ENCODE measurements around the gene BRD9.
"Not testable (repeated sequence)": the region's sequence is repeated elsewhere in the genome, so short reads cannot be mapped to it uniquely, and the experiment has no call there.

The BRD9 gene

DNA sequence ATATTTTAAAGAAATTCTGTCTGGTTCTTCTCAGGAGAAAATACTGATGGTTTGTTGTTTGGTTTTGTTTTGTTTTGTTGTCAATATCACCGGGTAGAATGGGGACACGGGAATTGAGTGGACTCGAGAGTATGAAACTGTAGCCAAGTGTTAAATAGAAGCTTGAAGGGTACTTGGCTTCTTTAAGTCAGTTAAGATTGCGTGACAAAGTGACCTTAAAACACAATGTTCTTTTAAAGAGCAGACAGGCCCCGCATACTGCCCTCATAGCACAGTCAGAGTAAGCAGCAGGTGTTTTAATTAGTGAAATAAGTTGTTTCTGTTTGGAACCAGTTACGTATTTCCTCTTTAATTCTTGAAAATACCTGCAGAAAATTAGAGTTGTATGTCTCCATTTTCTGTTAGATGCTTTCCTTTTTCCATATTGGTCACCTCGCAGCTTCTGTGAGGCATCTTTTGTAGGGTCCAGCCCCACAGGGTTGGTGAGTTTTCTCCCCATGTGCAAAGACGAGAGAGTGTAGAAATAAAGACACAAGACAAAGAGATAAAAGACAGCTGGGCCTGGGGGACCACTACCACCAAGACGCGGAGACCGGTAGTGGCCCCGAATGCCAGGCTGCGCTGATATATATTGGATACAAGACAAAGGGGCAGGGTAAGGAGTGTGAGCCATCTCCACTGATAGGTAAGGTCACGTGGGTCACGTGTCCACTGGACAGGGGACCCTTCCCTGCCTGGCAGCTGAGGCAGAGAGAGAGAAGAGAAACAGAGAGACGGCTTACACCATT lies 9.7 kb upstream of the BRD9 start:
- DNase-seq (ENCODE audit: low spot score): no peak

DNA sequence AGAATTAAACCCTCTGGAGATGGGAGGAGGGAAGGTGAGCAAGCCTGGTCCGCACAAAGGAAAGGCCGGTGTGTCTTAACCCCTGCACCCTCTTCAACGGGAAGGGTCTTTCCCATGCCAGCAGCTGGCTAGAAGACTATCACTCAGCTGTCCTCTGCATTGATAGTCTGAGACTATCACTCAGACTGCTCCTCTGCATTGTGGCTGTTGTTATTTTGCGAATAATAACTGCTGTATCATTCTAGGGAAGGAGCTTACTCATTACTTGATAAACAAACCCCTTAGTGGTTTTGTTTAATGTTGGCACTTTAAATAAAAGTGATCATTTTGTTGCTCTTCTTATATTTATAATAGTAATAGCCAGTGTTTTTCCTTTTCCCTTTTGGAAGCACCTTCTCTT lies 8.2 kb upstream of the BRD9 start:
- no peak for DNase-seq (ENCODE audit: low spot score)

DNA sequence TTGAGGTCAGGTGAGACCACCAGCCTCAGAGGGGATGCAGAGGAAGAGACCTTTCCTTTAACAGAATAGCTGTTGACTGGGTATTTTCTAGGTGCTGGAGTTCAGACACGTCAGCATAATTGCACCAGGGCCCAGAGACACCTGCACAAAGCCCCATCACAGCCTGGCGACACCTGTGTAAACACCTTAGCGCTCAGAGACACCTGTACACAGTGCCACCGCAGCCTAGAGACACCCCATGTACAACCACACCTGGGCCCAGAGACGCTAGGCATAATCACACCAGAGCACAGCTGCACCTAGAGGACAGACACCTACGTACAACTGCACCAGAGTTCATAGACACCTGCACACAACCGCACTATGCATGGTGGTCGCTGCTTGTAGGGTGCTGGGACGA lies 1.1 kb upstream of the BRD9 start:
- DNase-seq (ENCODE audit: low spot score): no peak

DNA sequence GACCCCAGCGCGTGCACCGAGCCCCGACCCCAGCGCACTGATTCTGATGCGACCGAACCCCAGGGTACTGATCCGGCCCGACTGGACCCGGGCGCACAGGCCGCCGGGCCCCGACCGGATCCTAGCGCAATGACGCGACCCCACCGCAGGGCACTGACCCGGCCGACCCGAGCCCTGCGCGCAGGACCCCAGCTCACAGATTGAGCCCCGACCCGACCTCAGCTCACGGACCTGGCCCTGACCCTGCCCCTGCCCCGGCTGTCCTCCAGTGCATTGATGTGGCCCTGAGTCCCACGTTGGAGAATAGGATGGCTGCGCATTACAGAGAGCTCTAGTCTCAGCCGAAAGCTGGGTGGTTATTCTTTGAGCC lies 521 bp upstream of the BRD9 start:
- DNase-seq (ENCODE audit: low spot score): no peak

DNA sequence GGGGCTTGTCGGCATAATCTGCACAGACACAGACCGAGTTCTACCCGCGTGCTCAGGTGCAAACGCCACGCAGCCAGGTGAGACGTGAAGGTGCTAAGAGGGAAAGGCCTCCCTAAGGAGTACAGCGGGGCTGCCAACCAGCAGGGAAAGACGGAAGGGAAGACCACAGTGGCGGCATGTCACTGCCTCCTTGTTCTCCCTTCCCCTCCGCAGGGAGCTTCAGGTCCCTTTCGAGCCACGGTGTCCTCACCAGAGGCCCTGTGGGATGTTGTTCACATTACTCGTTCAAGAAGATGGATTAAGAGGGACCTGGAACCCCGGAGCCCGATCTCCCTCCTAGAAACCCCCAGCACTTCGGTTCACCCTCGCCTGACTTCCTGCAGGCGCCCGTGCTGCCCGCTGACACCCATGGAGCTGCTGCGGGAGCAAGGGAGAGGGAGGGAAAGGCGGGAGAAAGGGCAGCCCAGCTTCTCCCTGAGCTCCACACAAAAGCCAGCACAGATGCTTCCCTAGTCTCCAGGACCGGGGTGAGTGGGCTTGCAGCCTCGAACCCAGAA lies 686 bp downstream of the BRD9 start:
- no peak for DNase-seq (ENCODE audit: low spot score)

DNA sequence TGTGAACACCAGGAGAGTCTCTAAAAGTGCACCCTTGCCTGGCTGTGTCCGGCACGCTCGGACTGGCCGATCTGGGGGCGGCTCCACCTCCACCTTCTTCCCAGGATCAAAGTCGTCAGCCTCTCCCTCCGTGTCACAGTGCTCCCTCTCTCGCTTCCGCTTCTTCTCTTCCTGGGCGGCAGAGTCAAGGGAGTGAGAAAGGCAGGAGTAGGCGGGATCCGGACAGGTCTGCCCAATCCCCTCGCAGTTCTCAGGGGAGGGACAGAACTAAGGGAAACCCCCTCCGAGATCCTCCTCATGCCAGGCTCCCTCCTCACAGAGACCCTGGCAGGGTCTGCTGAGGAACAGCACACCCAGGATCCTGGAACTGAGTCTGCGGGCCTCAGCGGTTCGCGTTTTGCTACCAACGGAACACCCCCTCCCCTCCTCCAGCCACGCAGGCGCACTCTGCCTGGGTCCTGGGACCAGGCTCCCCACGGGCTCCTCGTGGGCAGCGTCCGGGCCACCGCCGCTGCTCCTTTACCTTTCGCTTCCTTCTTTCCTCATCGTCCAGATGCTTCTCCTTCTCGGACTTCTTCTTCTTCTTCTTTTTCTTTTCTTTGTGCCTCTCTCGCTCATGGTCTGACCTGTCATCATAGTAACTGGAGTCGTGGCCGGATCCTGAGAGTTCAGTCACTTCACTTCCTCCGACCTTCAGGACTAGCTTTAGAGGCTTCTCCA lies 1.3 kb downstream of the BRD9 start:
- DNase-seq (ENCODE audit: low spot score): no peak

DNA sequence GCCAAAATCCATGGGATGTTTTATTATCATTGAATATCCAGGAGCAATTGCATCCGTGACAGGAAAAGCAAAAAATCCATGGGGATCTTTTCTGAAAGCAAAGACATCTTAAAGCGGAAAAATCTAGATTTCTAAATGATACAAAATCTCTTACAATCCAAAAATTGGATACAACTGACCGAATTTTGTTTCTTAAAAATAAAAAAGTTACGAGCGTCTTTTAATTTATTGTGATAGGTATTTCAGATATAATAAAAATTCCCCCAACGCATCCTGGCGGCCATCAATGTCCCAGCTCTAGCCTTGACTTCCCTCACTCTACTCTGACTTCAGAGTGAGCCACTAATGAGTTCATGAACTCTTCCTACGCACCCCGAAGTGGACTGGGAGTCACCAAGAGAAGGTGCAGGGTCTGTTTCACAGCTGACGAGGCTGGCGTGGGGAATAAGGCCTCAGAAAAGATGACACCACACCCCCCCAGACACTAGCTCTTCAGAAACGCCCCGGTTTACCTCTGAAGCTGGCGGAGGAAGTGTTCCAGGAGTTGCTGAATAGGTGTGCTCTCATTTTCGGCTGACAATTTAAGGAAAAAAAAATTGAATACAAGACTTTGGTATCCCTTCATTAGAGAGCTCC lies 3.4 kb downstream of the BRD9 start:
- DNase-seq (ENCODE audit: low spot score): no peak

DNA sequence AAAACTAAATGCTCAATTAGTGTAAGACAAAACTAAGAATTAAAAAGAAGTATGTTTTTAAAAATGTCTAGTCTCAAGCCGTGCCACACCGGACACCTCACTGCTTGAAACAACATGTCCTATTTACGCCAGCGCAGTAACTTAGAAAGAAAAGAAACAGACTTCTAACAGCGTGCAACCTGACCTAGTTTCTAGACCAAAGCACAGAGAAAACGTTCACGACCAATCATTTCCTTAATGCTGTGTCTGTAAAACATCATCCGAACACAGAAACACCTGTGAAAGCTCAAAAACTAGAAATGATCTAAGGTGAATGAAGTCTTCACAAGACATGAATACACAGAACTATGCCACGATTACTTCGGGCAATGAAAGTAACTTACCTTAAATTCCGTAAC lies 4.0 kb downstream of the BRD9 start:
- DNase-seq (ENCODE audit: low spot score): no peak

DNA sequence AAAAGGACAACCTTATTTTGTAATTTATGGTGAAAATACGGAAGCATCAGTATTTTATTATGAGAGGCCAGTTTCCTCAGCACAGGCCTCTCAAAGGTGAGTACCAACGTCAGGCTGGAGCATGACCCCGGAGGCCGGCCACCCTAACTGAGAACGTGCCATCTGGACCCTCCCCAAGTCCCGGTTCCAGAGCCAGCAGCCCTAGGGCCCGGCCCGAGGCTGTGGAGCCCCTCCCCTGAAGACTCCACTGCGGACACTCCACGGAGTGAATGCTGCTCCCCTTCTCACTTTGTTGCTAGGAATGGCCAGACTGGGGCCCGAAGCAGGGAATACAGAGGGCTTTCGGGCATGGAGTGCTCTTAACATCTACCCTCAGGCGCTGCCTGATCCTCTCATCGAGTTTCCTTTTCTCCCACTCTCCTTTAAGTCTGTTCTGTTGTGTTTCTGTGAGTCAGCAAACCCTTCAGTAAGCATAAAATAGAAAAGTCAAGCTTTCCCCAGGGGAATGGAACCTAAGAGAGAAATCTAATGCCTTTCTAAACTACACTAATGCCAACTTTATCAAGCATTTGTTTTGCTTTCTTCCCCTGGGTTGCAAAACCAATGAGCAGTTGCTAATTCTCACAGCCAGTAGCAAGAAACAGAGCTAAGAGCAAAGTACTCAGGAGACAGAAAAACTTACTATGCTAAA lies 4.5 kb downstream of the BRD9 start:
- no peak for DNase-seq (ENCODE audit: low spot score)

DNA sequence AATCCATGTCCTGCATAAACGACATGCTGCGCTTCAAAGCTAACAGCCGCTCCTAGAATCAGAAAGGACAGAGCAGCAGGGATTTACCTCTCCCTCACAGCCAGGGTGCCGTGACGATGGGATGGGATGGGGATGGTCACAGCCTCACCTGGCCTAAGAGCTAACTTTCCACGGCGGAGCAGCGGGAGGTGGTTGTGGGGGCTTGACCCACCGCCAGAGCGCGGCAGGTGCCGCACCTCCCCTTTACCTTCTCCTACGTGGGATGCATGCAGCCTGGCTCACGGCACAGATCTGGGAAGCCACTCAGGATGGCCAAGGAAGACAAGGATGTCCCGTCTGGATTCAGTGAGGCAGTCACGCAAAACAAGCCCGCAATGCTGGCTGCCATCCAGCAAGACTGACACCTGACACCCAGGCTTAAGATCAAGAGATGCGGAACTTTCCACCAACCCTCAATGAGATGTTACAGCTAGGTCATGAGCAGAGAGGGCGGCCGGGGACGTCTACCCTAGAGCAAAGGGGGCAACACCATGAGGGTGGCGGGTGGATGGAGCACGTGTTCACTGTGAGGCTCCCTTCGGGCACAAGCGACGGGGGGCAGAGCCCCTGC lies 5.8 kb downstream of the BRD9 start:
- no peak for DNase-seq (ENCODE audit: low spot score)

DNA sequence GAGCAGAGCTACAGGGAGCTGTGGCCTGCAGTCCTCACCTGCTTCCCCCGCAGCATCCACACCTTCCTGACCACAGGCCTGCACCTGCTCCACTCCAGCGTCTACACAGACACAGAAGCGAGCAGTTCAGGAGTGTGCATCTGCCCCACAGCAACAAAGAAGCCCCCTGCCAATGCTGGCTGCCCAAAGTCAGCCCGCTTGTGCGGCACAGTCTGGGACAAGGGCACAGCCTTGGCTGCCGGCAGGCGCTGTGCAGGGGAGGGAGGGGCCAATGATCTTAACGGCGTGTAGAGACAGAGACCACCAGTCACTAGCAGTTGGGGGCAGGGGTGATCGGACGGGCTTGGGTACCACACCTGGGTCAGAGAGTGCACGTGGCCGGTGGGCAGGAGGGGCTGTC lies 6.6 kb downstream of the BRD9 start:
- no peak for DNase-seq (ENCODE audit: low spot score)

DNA sequence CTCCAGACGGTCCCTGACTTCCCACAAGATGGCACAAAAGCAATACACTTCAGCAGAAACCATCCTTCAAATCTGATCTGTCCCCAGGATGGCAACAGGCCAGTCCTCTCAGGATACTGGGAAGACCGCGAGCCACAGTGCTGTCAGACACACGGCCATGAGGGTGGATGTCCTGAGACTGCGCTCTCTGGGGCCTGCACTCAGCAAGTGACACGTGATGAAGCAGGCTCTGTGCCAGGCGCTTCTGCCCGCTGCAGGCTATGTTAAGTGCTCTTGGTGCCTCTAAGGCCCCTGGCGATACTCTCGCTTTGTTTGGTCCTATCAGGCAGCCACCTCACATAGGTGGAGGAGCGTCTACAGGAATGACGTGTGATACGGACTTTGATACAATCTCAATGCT lies 7.1 kb downstream of the BRD9 start:
- DNase-seq (ENCODE audit: low spot score): peak; percentile 39

DNA sequence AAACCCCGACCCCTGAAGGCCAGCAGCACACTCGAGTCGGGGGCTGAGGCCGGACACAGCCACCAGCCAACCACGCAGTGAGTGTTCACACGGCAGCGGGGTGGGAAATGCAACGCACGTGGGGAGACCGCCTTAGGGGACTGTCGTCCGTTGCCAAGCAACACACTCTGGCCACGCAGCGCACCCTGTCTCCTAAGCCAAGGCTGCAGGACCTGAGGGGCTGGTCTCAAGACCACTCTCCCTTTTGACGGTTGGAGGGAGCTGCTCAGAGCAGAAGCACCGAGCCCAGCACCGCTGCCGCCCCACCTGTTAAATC lies 7.5 kb downstream of the BRD9 start:
- DNase-seq (ENCODE audit: low spot score): no peak

DNA sequence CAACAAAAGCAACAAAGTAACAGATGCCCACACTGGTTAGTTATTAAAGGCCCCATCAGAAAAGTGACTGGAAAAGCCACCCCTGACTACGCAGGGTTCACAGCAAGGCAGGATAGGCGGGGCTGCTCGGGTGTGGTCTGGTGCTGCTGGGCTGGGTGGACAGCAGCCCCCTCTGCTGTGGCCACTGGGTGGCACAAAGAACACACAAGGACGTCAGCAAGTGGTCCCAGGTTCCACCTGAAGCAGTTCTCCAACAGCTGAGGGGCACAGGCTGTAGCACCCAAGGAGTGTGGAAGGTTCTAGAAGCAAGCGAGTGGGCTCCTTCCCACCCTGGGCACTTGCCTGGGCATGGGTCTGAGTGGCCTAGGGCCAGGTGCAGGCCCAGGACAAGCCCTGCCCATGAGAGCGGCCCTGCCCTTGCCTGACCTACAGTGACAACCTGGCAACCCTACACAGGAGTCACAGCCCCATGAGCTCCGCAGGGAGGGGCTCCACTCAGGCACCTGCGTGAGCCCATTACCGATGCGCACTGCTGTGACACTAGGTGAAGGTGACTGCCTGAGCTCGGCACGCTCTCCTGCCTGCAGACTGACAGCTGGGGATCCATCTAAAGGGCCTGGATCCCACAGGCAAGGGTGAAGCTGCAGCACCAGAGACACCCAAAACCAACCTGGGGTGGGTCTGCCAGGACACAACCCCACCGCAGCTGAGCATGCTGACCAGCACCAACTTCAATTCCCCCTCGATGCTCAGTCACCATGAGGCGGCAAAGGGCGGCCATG lies 8.1 kb downstream of the BRD9 start:
- no peak for DNase-seq (ENCODE audit: low spot score)

DNA sequence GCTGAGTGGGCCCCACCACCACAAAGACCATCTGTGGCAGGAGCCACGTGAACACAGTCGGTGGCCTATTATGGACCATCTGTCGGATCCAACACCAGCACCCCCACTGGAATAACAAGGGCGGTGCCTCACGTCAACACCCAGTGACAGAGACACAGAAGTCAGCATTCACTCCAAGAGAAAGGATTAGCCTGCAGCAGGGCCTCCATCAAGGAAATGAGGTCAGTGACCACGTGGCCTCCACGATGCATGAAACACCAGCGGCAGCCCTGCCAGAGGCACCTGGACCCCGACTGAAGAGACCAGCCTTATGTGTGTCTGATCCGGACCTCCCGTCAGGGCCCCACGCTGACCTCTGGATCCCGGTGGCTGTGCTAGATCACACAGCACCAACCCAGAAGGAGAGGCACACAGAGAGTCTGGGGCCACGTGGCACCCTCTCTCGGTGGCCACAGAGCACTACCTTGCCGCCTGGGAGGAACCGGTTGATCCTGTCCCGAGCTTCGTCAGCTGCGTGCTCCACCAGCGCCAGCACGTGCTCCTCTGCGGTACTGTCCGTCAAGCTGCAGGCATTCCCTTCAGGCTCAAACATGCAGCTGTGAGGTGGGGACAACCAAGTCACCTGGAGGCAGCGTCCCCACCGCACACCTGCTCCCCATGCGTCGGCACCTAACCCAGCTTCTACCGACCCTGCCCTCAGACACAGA lies 9.0 kb downstream of the BRD9 start:
- peak; percentile 28 for DNase-seq (ENCODE audit: low spot score)

DNA sequence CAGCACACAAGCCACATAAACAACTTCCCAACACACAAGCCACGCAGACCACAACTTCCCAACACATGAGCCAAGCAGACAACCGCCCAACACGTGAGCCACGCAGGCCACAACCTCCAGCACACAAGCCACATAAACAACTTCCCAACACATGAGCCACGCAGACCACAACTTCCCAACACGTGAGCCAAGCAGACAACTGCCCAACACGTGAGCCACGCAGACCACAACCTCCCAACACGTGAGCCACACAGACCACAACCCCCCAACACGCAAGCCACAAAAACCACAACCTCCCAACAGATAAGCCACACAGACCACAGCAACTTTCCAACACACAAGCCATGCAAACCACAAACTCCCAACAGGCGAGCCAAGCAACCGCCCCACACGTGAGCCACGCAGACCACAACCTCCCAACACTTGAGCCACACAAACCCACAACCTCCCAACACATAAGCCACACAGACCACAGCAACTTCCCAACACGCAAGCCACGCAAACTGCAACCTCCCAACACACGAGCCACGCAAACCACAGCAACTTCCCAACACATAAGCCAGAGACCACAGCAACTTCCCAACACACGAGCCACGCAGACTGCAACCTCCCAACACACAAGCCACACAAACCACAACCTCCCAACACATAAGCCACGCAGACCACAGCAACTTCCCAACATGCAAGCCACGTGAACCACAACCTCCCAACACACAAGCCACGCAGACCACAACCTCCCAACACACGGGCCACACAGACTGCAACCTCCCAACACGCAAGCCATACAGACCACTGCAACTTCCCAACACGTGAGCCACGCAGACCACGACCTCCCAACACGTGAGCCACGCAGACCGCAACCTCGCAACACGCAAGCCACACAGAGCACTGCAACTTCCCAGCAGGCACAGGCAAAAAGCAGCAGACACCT lies 10.1 kb downstream of the BRD9 start:
- DNase-seq (ENCODE audit: low spot score): no peak

DNA sequence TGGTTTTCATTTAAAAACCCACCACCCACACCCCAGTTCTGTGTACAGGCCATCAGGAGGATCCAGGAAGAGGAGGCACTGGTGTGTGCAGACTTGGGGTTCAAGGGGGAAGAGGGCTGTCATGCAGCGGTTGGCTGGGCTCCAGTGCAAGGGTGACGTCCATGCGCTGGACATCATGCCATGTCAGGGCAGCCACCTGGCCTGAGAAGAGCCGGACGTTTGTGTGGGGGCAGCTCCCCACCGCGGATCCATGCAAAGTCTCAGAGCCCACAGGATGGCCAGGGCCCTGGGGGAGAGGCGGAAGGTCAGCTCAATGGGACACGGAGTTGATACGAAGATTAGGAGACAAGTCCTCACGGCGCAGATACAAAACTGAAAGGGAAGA lies 11.1 kb downstream of the BRD9 start:
- DNase-seq (ENCODE audit: low spot score): no peak

DNA sequence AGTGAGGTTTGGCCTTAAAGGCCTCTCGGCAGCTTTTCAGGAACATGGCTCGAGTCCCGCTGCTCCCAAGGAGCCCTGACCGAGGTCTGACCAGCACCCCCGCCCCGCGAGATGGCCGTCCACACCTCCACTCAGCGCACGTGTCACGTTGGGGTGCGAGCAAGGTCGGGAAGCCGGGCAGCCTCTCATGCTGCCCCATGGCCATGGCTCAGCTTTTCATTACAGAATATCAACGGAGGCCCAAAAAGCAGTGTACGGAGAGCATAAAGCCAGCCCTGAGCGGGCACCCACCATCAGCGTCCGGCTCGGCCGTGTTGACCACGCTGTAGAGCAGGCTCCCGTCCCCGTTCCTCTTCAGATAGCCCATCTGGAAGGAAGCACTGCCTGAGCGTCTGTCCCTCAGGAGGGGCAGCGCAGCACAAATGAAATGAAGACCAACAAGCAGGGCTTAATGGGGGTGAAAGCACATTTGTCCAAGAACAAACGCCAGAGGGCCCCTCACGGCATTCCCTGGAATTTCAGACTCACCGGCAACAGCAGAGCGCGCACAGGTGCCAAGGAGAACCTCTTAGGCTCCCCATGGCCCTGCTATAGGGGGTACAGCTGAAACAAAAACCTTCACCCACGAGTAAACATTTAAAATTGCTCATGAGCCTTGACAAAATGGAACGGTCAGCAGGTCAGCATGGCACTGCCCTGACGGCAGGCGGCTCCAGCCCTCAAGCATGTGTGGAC lies 11.6 kb downstream of the BRD9 start:
- DNase-seq (ENCODE audit: low spot score): no peak

DNA sequence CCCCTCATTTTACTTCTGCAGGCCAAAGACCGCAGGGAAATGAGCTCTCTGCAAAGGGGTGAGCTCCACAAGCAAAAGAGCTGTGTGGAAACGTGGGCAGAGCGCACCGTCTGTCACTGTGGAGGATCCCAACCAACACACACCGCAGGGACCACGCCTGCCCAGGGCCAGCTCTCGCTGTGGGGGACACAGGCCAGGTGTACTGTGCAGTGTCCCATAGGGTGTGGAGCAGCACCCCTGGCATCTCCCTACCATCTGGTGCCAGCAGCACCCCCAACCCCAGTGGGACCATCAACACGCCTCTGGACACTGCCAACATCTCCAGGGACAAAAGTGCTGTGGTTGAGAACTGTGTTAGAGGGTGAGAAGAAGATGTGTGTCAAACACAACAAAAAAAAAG lies 13.9 kb downstream of the BRD9 start:
- not testable (repeated sequence) for DNase-seq (ENCODE audit: low spot score)

All from pons (tissue), 1 donor.